GM12891 (cell line): Measurements from ENCODE around the gene LFNG.

Experiments used
- DNase-seq: peaks from one replicate; pipeline ENCODE4 v3.0.0; 2011; ENCODE audit warnings: low spot score; ENCODE audit not compliant: insufficient read length
- FAIRE-seq: peaks from 2 replicates; lab custom pipeline; 2011; peaks lifted over from hg19 to GRCh38; lab: Jason Lieb, UNC
- PAX5 ChIP-seq: IDR thresholded peaks from 2 replicates; pipeline ENCODE4 v1.6.1; 2011; ENCODE audit warnings: low read length, moderate library complexity, mild to moderate bottlenecking; ENCODE audit not compliant: insufficient read depth, severe bottlenecking
- POLR2A ChIP-seq: IDR thresholded peaks from 2 replicates; pipeline ENCODE4 v1.6.1; 2011; ENCODE audit warnings: low read depth, low read length, control low read depth
- POLR2AphosphoS5 ChIP-seq: IDR thresholded peaks from 2 replicates; pipeline ENCODE4 v1.6.1; 2011; ENCODE audit warnings: low read depth, low read length, control low read depth
- POU2F2 ChIP-seq: IDR thresholded peaks from 2 replicates; pipeline ENCODE4 v1.6.1; 2011; ENCODE audit warnings: low read depth, mild to moderate bottlenecking, control low read depth, low read length, moderate library complexity
- SPI1 ChIP-seq: IDR thresholded peaks from 2 replicates; pipeline ENCODE4 v1.6.1; 2011; ENCODE audit warnings: low read depth, low read length, control low read depth
- TAF1 ChIP-seq: IDR thresholded peaks from 2 replicates; pipeline ENCODE4 v1.6.1; 2011; ENCODE audit warnings: low read depth, low read length, control low read depth

LFNG gene

DNA sequence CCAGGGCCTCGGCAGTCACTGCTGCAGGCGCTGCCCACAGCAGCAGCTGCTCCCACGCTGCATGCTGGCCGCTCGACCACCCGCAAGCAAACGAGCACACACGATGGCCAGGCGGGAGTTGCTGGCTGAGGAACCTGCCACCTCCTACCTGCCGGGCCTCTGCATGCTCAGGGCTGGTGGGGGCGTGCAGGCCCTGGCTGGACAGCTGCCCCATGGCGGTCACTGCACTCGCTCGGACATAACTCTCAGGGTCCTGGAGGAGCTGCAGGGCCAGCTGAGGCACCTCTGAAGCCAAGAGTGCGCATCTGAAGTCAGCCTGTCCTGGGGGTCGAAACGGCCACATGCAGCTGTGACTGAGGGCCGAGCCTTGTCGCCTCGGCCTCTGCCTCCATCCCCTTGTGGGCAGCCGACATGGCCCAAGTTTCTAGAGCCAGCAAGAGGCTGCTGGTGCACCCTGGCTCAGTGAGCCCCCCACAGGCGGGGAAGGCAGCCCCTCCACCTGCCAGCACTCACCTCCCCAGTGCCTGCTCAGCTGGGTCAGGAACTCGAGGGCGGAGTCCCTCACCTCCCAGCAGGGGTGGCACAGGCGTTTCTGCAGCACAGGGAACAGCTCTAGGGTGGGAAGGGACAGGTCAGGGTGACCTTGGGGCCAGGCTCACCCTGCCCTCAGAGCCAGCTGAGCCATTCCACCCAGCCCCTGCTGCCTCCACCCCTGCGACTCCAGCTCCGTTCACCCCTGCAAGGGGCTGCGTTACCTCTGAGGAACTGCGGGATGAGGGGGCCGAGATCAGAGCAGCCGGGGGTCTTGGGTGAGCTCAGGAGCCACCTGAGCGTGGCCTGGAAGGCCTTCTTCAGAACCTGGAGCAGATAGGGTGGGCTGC, 19.7 kb downstream of the LFNG start:
- FAIRE-seq (no peak), DNase-seq (no peak)
- no peak for TF ChIP-seq POLR2A

DNA sequence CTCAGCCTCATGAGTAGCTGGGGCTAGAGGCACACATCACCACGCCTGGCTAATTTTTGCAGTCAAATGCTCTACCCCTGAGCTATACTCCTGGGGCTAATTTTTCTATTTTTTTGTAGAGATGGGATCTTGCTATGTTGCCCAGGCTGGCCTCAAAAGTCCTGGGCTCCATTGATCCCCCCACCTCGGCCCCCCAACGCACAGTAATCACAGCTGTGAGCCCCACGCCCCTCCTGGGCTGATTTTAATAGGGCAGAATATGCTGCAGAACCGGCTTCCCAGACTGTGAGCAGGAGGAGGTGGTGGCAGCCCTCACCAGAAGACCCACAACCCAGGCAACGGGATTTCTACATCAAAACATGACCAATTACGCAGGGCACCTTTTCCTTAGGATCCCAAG, 20.6 kb downstream of the LFNG start:
- DNase-seq: no peak
- TF ChIP-seq POLR2AphosphoS5 (no peak), TAF1 (no peak), POLR2A (no peak), PAX5 (no peak), SPI1 (no peak), POU2F2 (no peak)
- no peak for FAIRE-seq

GRCh38 chr7:2540641-2541051, 21.1 kb downstream of the LFNG start:
- FAIRE-seq: no peak
- TF ChIP-seq PAX5: no peak
- no peak for TF ChIP-seq TAF1
- no peak for DNase-seq

DNA sequence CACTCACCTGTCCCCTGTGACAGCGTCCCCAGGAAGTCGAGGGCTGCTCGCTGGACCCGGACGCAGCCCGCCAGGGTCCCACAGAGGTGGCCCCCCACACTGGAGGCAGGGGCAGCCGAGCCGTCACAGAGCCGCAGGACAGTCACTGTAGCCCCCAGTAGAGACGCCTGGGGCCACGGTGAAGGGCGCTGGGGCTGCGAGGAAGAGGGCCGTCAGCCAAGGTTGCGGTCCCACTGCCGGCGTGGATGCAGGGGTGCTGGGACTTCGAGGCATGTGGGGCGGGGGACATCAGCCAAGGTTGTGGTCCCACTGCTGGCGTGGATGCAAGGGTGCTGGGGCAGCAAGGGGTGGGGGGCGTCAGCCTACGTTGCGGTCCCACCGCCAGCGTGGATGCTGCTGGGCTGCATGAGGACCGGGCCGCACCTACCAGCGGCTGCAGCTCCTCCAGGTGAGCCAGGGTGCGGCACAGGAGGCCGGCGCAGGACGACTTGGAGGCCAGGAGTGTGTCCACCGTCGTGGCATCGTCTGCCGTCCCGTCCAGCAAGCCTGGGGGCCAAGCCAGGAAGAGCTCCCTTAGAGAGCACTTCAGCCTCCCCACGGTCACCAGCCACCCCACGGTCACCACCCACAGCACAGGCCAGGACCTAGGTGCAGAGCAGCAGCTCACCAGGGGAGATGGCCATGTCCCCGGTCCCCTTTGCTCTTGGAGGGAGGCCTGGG, 21.9 kb downstream of the LFNG start:
- TF ChIP-seq SPI1: no peak
- FAIRE-seq (no peak), DNase-seq (peak; percentile 15)

GRCh38 chr7:2542011-2542915, 22.7 kb downstream of the LFNG start:
- DNase-seq (no peak), FAIRE-seq (no peak)
- TF ChIP-seq POLR2A (no peak), POU2F2 (no peak), PAX5 (no peak), POLR2AphosphoS5 (no peak), TAF1 (no peak), SPI1 (no peak)

DNA sequence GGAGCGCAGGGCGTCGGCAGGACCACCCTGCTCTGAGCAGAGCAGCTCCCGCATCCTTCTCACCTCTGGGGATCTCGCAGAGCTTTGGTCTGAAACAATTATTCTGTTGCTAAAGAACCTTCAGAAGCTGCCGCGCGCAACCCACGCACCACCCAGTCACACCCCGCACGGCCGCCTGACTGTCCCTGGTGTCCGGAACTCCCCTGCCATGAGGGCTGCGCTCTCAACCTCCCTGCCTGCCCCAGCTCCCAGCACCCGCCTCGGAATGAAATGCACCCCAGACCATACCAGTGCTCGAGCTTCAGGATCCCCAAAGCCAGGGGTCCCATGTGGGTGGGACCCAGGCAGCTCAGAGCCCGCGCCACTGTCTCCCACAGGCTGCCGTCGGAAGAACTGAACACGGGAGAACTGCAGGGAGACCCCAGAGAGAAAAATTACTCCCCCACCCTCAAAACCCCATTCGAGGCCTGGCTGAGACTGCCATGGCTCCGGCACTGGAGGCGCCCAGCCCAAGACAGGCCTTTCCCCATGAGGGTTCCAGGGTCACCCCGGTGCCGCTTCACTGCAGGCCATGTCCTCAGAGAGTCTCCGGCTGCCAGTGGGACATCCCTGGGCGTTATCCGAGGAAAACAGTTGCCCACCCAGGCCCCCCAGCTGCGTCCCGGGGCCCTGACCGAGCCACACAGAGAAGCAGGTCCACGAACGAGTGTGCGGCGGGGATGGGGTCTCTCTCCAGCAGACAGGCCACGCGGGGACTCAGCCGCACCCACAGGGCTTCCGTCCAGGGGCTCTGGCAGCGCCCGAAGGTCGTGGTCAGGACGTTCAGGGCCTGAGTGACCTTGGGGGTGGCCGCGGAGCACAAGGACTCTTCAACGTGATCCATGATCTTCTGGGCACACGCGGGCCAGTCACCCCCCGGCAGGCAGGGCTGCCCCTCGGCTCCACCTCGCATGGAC, 23.6 kb downstream of the LFNG start:
- no peak for FAIRE-seq
- no peak for DNase-seq
- TF ChIP-seq POU2F2: no peak
- TF ChIP-seq TAF1: no peak
- no peak for TF ChIP-seq SPI1
- no peak for TF ChIP-seq PAX5
- TF ChIP-seq POLR2AphosphoS5: no peak
- TF ChIP-seq POLR2A: no peak

DNA sequence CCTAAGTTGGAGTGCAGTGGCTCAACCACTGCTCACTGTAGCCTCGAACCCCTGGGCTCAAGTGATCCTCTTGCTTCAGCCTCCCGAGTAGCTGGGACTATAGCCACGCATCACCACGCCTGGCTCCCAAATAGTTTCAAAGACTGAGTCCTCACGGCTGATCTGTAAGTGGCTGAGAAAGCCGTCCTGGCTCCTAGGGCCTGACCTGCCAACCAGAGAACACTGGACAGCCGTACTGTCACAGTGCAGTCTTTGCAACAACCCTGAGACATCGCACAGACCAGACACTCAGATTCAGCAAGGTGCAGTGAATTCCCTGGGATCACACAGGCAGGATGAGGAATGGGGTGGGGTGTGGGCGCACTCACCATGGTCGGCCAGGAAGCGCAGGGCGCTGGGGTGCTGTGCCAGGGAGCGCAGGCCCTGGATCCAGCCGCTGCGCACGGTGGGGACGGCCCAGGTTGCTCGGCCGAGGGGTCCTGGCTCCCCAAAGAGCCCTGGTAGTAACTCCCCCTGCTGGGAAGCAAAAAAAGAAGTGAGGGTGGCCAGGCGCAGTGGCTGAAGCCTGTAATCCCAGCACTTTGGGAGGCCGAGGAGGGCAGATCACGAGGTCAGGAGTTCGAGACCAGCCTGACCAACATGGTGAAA, 25.1 kb downstream of the LFNG start:
- DNase-seq (no peak), FAIRE-seq (no peak)
- TF ChIP-seq TAF1 (no peak), PAX5 (no peak), POLR2AphosphoS5 (no peak), POLR2A (no peak)

- FAIRE-seq (no peak), DNase-seq (no peak)
- TF ChIP-seq SPI1: no peak
- no peak for TF ChIP-seq POLR2AphosphoS5
- TF ChIP-seq TAF1: no peak
- TF ChIP-seq POLR2A: no peak
- TF ChIP-seq POU2F2: no peak
Observed at GRCh38 chr7:2545746-2546425, 26.3 kb downstream of the LFNG start.
